Activated naive CD4-positive, alpha-beta T cell (primary cell): ENCODE results near the gene PRKCG.

ENCODE experiments used
- DNase-seq, 4 experiments: peaks; one replicate each; lab custom pipeline; 2025; lab: John Stamatoyannopoulos, UW

The PRKCG gene

DNA sequence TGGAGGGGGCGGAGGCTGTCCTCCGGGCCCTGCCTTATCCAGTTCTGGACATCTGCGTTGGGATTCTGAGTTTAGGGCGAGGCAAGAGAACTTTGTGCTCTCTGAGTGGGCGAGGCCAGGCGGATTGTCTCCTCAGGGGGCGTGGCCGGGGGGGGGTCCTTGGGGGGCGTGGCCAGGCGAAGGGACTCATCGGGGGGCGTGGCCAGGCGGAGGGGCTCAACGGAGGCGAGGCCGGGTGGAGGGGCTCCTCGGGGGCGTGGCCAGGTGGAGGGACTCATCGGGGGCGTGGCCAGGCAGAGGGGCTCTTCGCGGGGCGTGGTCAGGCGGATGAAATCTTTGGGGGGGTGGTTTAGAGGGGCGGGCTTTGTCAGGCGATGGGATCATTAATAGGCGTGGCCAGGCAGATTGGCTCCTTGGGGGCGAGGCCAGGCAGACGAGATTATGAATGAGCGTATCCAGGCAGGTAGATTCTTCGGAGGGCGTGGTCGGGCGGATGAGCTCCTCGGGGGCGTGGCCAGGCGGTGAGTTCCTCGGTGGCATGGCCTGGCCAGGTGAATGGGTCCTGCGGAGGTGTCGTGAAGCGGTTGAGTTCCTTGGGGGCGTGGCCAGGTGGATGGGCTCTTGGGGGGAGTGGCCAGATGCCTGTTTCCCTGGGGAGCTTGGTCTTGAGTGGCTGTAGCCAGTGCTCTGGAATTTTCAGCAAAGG is 16.8 kb downstream of the PRKCG start:
- DNase-seq = no peak

DNA sequence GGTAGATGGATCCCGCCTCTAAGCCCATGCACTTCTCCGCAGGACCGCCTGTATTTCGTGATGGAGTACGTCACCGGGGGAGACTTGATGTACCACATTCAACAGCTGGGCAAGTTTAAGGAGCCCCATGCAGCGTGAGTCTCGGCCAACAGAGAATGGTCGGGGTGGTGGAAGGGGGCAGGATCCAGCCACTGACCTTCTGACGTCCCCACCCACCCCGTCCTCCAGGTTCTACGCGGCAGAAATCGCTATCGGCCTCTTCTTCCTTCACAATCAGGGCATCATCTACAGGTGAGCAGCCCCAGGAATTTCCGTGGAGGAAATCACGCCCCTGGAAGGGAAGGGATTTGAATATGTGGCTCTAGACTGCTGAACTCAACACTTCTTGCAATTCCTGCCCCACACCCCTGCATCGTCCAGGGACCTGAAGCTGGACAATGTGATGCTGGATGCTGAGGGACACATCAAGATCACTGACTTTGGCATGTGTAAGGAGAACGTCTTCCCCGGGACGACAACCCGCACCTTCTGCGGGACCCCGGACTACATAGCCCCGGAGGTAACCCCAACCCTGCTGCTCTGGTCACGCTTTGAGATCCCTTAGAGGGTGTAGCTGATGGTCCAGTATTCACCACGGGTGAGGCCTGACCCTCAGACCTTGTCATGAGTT is 18.3 kb downstream of the PRKCG start:
- DNase-seq = no peak

DNA sequence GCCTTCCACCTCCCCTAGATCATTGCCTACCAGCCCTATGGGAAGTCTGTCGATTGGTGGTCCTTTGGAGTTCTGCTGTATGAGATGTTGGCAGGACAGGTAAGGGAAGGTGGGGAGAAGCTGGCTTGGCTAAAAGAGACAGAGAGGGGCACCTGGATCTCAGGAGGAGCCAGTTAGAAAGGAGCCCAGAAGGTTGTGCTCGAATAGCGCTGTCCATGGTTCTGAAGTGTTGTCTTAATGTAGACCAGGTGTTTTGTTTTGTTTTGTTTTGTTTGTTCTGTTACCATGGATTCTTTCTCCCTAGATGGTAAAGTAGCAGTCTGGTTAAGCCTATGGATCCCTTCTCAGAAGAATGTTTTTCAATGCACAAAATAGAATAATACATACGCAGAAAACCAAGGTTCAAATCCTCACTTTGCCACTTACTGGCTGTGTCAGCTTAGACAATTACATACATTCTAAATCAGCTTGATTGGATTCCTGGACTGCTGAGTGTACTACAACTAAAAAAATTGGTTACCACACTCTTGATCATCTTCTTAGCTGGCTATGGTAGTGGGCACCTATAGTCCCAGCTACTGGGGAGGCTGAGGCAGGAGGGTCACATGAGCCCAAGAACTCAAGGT is 21.2 kb downstream of the PRKCG start:
- peak in 1 of 4 experiments; percentile 12 for DNase-seq

DNA sequence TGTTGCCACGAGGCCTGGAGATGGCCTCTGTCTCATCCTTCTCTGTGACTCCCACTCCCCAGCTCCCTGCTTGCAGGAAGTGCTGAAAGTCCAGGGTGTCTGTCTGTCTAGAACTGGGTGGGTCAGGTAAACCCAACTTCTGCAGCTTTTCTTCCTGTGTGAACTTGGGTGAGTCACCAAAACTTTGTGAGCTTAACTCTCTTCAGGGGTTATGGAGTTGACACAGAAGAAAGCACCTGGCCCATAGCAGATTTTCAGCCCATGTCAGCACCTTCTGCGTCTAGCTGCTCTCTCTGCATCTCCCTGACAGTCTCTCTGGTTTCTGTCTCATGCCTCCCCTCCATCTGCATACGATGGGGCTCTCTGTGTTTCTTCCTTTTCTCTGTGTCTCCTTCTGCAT is 22.9 kb downstream of the PRKCG start:
- no peak for DNase-seq

DNA sequence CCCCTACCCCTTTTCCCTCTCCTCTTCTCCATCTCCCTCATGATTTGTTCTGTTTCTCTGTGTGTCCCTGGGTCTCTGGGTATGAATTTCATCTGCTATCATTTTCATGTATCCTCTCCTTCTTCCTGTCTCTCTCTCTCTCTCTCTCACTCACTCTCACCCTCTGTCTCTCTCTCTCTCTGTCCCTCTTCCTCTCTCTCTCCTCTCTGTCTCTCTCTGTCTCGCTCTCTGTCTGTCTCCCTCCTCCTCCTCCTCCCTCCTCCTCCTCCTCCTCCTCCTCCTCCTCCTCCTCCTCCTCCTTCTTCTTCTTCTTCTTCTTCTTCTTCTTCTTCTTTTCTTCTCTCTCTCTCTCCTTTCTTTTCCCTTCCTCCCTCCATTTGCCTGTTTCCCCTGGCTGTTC is 23.8 kb downstream of the PRKCG start:
- DNase-seq = no peak

DNA sequence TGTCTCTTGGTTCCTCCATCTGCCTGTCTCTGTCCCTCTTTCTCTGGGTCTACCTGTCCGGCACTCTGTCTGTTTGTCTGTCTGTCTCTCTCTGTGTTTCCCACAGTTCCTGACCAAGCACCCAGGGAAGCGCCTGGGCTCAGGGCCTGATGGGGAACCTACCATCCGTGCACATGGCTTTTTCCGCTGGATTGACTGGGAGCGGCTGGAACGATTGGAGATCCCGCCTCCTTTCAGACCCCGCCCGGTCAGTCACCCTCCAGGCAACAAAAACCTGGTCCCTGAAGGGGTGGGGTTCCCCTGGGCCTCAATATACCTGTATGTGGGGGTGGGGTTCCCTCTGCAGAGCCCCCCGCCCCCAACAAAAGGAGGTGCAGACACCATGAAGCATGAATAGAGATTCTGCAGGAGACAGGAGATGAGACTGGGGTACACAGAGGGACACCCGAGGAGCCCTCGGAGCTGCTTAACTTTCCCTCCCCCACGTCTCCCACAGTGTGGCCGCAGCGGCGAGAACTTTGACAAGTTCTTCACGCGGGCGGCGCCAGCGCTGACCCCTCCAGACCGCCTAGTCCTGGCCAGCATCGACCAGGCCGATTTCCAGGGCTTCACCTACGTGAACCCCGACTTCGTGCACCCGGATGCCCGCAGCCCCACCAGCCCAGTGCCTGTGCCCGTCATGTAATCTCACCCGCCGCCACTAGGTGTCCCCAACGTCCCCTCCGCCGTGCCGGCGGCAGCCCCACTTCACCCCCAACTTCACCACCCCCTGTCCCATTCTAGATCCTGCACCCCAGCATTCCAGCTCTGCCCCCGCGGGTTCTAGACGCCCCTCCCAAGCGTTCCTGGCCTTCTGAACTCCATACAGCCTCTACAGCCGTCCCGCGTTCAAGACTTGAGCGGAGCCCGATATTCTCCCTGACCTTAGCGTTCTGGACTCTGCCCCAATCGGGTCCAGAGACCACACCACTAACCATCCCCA is 24.5 kb downstream of the PRKCG start:
- DNase-seq = peak; percentile 31 to 65 (median 49)

DNA sequence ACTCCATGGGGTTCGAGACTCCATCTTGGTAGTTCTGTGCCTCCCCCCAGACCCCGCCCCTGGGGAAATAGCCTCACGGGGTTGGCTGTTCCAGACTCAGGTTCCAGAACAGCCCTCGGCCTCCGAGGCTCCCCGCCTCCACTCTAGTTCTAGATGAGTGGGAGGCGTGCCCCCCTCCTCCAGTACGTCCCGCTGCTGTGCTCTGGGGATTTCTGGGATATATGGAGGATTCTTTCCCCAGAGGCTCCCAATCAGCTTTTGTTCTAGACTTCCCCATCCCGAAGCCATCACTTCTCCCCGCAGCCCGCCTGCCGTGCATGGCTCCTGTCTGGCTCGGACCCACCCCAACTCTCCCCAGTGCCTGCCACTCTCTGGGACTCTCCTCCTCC is 25.2 kb downstream of the PRKCG start:
- no peak for DNase-seq

DNA sequence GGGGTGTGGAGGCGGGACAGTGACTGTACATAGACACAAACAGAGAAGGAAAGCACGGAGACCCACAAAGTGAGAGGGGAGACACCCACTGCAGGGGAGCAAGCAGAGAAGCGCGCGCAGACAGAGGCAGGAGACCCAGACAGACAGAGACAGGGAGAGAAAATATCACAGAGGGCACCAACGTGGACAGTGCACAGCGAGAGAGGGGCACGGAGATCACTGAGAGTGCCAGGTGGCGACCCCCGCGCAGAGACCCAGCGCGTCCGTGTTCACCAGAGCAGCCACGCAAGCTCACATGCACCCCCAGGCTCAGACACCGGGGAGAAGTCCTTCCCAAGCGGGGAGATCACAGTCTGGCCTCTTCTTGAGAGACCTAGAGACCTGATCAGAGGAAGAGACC is 25.7 kb downstream of the PRKCG start:
- DNase-seq = no peak

DNA sequence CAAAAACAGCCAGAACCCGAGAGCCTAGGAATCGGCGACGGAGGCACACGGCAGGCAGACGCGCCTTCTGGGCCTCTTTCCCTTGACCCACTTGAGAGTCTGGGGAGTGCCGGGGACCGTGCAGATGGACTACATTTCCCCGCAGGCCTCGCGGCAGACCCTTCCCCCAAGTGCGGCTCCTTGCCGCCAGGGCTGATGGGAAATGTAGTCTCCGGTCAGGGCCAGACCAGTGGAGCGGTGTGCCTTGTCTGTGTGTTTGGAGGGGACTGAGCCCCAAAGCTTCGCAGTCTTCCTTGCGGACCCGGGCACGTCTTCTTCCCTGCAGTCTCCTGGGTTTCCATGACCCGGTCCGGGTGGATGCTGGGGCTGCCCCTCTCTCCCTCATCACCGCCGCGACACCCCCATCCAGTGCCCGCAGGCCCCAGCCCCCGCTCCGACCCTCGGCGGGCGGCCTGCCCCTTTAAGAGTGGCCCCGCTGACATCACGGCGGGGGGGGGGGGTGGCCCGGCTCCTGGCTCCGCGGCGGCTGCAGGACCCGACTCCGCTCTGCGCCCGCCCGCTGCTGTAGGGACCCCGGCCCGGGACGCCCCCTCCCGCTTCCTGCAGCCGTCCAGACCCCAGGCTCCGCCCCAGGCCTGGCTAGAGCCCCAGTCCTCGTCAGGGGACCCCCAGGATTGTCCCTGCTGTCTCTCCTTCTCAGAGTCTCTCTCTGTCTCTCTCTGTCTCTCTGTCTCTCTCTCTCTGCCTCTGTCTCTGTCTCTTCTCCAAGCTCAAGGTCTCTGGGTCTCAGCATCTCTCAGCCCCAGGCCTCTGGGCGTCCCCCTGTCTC is 26.3 kb downstream of the PRKCG start:
- DNase-seq = peak in 2 of 4 experiments; percentile 13 to 22

DNA sequence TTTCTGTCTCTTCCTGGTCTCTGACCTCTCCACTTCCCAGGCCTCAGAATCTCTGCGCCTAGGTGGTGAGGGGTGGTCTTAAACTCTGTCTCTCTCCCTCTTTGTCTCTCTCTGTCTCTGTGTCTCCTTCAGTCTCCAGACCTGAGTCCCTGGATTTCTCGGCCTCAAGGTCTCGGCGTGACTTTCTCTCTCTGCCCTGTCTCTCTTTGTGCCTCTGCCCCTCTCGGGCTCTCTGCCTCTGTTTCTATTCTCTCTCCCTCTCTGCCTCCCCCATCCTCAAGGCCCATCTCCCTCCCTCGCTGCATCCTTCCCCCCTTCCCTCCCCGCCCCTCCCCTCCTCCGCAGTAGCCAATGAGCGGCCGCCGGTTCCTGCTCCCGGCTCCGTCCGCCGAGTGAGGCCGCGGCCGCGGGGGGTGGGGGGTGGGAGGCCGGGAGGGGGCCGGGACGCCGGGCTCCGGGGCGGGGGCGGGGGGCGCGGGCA is 27.0 kb downstream of the PRKCG start, which contains the start of gene CACNG7:
Gene CACNG7 (plus strand): TSS at position 344 of the 481 bp plus-strand sequence. CDS start 3,554 bp downstream, outside the sequence.
- no peak for DNase-seq

DNA sequence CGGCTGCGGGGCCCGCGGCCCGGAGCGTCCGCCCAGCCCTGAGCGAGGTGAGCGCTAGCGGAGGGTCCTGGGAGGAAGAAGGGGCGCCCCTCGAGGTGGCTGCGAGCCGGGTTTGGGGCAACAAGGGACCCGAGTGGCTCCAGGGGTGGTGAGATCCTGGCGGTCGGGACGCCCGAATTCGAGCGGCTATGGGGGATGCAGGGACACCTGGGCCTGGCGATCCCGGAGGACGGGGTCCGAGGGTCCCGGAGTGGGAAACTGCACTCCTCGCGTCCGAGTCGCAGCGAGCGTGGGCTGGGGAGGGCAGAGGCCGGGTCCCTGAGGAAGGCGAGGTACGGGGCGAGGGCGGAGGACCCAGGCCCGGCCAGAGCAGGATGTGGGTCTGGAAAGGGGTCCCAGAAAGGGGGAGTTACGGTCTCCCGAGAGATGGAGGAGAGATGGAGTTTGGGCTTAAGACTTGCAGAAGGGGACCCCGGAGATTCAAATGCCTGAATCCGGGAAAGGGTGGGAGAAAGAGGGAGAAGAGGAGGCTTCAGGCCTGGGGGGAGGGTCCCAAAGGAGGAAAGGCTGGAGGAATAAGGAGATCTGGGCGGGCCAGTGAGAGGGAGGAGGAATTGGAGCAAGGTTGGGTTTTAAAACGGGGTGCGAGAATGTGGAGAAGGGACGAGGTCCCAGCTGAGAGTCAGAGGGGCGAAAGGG is 27.6 kb downstream of the PRKCG start:
- DNase-seq = no peak

DNA sequence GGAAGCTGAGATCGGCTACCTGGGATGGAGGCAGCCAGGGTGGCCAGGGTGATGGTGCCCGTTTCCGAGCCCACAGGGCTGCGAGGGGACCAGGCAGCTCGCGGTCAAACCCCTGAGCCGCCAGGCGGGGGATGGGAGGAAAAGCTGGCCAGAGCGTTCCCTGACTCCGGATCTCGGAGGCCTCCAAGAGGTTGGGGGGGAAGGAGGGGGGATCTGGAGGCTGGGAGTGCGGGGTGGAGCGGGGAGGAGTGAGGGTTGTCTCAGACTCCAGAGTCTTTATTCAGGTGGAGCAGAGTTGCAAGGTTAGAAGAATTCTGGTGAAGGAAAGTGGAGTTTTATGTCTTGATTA is 28.1 kb downstream of the PRKCG start:
- no peak for DNase-seq

DNA sequence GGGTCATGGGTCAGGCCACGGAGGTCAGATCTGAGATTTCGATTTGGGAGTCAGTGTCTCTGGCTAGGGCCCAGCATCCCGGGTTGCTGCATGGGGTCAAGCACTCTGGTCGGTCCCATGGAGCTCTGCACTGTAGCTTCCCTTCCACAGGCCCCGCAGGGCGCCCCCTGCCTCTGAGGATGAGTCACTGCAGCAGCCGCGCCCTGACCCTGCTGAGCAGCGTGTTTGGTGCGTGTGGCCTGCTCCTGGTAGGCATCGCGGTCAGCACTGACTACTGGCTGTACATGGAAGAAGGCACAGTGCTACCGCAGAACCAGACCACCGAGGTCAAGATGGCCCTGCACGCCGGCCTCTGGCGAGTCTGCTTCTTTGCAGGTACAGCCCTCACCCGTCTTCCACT is 30.7 kb downstream of the PRKCG start:
- DNase-seq = no peak

DNA sequence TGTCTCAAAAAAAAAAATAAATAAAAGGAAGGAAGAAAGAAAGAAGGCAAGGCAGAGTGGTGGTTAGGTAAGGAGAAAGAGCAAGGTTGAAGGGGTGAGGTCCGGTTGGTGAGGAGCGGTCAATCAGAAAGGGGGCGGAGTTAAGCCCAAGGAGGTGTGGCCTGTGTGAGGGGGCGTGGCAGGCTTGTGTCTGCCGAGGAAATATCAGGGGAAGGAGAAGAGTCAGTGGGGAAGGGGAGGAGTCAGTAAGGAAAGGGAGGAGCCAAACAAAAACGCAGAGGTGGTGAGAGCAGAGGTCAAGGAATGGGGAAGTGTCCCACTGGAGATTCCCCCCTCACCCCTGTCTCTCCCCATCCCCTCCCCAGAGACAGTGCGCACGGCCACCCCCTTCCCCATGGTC is 33.0 kb downstream of the PRKCG start:
- no peak for DNase-seq

DNA sequence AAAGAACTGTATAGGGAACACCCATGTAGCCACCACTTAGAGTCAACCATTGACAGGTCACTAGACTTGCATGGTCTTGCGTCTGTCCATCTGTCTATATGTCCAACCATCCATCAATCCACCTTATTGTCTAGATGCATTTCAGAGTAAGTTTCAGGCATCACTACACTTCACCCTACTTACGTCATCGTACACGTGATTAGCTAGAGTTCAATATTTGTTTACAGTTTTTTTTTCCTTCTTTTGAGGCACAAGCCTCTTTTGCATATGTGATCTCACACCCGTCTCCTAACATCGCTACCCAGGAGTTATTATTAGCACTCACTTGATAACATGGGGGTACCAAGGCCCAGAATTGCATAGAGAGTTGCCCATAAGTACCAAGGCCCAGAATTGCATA is 34.0 kb downstream of the PRKCG start:
- no peak for DNase-seq

DNA sequence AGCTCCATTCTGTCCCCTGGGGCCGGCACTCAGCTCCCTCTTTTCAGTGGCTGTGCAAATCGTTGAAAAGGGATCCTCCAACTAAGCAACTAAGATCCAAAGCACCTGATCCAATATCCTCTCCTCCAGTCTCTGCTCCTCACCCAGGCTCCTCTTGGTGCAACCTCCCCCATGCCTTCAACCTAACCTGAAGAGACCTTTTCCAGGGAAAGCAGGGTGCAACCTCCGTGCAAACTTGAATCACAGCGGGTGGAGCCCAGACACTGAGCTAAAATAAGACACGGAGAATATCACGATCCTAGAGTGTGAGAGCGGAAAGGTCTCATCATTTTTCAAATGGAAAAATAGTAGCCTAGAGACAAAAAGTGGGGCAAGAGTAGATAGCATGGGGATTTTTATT is 35.4 kb downstream of the PRKCG start:
- DNase-seq = no peak

DNA sequence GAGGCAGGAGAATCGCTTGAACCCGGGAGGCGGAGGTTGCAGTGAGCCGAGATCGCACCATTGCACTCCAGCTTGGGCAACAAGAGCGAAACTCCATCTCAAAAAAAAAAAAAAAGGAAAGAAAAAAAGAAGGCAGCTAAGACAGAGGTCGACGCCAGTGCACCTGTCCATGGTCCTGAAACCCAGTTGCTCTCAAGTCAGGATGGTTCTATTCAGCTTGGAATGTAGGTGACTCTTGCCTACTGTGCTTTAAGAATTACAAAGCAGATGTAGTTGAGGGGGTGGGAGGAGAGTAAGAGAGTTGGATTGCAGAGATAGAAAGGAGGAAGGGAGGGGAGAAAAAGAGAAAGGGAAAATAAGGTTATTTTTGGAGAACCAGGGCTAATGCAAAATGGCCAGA is 45.7 kb downstream of the PRKCG start:
- DNase-seq = peak in 1 of 4 experiments; percentile 6

DNA sequence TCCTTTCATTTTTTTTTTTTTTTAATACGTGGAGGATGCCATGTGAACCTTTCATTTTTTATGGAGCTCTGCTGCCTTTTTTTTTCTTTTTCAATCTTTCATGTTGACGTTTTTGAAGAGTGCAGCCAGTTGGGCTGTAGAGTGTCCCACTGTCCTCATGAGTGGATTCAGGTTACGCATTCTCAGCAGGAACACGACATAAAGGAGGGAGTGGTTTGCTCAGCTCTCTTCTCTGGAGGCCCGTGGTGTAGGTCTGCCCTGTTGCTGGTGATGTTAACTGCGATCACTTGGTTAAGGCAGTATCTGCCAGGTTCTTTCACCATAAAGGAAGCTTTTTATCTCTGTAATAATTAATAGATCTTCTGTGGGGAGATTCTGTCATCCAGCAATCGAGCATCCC is 54.0 kb downstream of the PRKCG start:
- DNase-seq = no peak

DNA sequence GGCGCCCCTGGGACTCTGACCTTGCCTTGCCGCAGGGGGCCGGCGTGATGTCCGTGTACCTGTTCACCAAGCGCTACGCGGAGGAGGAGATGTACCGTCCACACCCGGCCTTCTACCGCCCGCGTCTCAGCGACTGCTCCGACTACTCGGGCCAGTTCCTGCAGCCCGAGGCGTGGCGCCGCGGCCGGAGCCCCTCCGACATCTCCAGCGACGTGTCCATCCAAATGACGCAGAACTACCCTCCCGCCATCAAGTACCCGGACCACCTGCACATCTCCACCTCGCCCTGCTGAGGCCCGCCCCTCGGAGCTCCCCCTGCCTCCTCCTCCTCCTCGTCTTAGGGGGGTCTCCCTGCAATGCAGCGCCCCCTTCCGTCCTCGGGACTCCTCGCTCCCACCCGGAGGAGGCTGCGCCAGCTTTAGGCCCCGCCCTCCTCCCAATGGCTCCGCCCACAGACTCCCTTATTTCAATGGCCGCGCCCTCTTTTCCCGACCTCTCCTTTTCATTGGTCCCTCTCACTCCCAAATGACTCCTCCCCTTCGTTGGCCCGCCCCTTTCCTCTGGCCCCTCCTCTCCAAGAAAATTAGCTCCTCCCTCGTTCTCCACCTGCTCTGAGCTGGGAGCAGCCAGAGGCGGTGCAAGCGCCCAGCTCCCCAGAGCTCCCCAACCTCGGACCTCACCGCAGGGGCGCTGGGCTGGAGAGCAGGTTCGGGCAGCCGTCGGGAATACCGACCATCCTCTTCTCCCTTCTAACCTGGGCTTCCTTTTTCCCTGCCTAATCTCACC is 60.2 kb downstream of the PRKCG start:
- DNase-seq = no peak

DNA sequence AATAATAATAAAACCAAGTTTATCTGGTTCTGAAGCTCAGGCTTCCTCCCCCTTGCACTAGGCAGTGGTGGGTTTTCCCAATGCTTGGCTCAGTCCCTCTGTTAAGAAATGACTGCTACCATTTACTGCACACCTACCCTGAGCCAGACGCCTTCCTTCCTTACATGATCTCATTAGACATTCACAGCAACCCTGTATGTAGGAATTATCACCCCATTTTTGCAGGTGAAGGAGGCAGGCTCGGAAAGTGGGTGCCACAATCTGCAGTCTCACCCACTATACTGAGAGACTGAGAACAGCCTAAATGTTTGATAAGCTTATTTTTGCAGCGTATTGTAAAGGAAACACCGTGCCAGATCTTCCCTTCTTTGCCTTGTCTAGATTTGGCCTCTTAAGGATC is 62.4 kb downstream of the PRKCG start:
- no peak for DNase-seq
